ENCODE measurements around the gene RNF207. TPM values are rescaled to one million over a fixed set of nuclear protein-coding genes. Genes with fewer than 3 reads are reported as not detected.

Gene RNF207
- polyA plus RNA-seq, 1 of the 3 experiments (the other 2 are of a cell fraction), result 25.4 TPM

DNA sequence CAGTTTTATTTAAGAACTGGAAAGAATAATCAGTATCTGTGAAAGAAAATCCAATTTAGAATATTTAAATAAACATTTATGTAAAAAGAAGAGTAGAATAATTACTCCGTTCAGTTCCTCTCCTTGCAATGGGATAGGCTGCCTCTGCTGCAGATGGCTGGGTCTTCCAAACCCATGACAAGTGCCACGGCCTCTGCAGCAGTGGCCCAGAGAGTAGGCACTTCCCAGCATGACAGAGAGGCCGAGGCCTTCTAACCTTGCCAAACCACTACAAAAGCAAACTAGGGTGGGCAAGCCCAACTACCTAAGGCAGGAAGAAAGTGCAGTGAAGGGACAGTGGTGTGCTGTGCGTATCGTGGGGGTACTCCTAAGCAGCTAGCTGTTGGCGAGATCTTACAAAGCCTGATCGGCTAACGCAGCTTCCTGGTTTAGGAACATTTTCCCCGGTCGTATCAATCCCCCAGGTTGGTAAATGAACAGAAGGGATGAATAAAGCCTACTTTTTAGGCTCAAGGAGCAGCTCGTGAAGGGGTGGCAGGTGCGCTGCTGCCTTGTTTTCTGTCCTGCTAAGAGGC lies 15.4 kb downstream of the RNF207 start:
- Histone ChIP-seq H3F3A (replicated peaks; ENCODE audit: insufficient read depth) (no peaks in the 10 kb centered on the region), H3K27me3 (ENCODE audit: insufficient read depth) (no peaks in the 10 kb centered on the region), H3K9me3 (no peaks in the 10 kb centered on the region), H3K79me2 (ENCODE audit: insufficient read depth) (peaks cover 3% of the 10 kb centered on the region; the same call in 1 of the 2 replicates), H3K9ac (no peak overlapping the region), H4K20me1 (ENCODE audit: insufficient read depth) (no peaks in the 10 kb centered on the region), H3K4me2 (no peak overlapping the region), H3K27ac (ENCODE audit: low read depth in 2 of 2, low read length in 1 of 2) (no peak overlapping the region), H3K4me1 (ENCODE audit: control insufficient read depth in 1 of 2, insufficient read depth in 2 of 2, low read depth in 1 of 2, low read length in 1 of 2) (no peaks in the 10 kb centered on the region), H3K9me2 (no peaks in the 10 kb centered on the region), H2AFZ (ENCODE audit: low read depth) (no peak overlapping the region), H3K4me3 (ENCODE audit: low read depth in 2 of 2, low read length in 1 of 2) (no peak overlapping the region), H3K36me3 (replicated peaks in 1 of 2; ENCODE audit: control insufficient read depth in 1 of 2, insufficient read depth in 2 of 2, low read length in 1 of 2) (peaks cover 6 to 31% of the 10 kb centered on the region in 2 experiments)
- CTCF ChIA-PET, result interaction anchor here (0.8 to 2.5 kb wide), 10 partner anchors 10 to 36 kb away, joined by 3 to 10 read pairs (median 3); no protein-coding TSS in a partner anchor
- TF ChIP-seq ELF1 (IDR thresholded peaks at IDR 0.05), result no peak
- WGBS (ENCODE audit: low lambda C conversion rate), result 93% methylated on average over 11 of the region's 12 CpGs
- POLR2A ChIA-PET, result no interaction called here
- DNase-seq, result no peak

GRCh38 chr1:6222636-6223035 lies 16.7 kb downstream of the RNF207 start:
- no peak overlapping the region for H3K27ac ChIP-seq (ENCODE audit: low read depth in 2 of 2, low read length in 1 of 2)
- no peaks in the 10 kb centered on the region for H3K9me3 ChIP-seq
- H3K9me2 ChIP-seq, result no peaks in the 10 kb centered on the region
- peaks cover 3% of the 10 kb centered on the region; the same call in 1 of the 2 replicates for H3K79me2 ChIP-seq (ENCODE audit: insufficient read depth)
- POLR2A ChIA-PET, result no interaction called here
- no peaks in the 10 kb centered on the region for H3F3A ChIP-seq (replicated peaks; ENCODE audit: insufficient read depth)
- H3K4me3 ChIP-seq (ENCODE audit: low read depth in 2 of 2, low read length in 1 of 2), result no peak overlapping the region
- H3K36me3 ChIP-seq (replicated peaks in 1 of 2; ENCODE audit: control insufficient read depth in 1 of 2, insufficient read depth in 2 of 2, low read length in 1 of 2), result peaks cover 6 to 41% of the 10 kb centered on the region in 2 experiments
- no peak overlapping the region for H3K4me2 ChIP-seq
- no peak overlapping the region for H2AFZ ChIP-seq (ENCODE audit: low read depth)
- DNase-seq, result no peak
- H3K27me3 ChIP-seq (ENCODE audit: insufficient read depth), result no peaks in the 10 kb centered on the region
- H4K20me1 ChIP-seq (ENCODE audit: insufficient read depth), result no peaks in the 10 kb centered on the region
- CTCF ChIA-PET, result interaction anchor here (0.9 to 1.4 kb wide), 4 partner anchors 13 to 263 kb away, joined by 3 to 7 read pairs (median 4); no protein-coding TSS in a partner anchor
- TF ChIP-seq TEAD4 (IDR thresholded peaks at IDR 0.05; ENCODE audit: borderline replicate concordance, insufficient read depth), result no peak
- TF ChIP-seq GATA2 (CRISPR knock-in tag; IDR thresholded peaks at IDR 0.05), result no peak
- TF ChIP-seq SMC3 (IDR thresholded peaks at IDR 0.05; ENCODE audit: low read depth, low read length), result no peak
- no peak for TF ChIP-seq YY1 (IDR thresholded peaks at IDR 0.05; ENCODE audit: low read depth)
- TF ChIP-seq, protein P1, sequence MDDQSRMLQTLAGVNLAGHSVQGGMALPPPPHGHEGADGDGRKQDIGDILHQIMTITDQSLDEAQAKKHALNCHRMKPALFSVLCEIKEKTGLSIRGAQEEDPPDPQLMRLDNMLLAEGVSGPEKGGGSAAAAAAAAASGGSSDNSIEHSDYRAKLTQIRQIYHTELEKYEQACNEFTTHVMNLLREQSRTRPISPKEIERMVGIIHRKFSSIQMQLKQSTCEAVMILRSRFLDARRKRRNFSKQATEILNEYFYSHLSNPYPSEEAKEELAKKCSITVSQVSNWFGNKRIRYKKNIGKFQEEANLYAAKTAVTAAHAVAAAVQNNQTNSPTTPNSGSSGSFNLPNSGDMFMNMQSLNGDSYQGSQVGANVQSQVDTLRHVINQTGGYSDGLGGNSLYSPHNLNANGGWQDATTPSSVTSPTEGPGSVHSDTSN (IDR thresholded peaks at IDR 0.05), result no peak
- TF ChIP-seq, protein P2, sequence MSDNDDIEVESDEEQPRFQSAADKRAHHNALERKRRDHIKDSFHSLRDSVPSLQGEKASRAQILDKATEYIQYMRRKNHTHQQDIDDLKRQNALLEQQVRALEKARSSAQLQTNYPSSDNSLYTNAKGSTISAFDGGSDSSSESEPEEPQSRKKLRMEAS (IDR thresholded peaks at IDR 0.05; ENCODE audit: low read depth), result no peak
- no peak for TF ChIP-seq MEF2A (IDR thresholded peaks at IDR 0.05; ENCODE audit: borderline replicate concordance, low read depth)
- no peak for TF ChIP-seq NFIC (IDR thresholded peaks at IDR 0.05; ENCODE audit: borderline replicate concordance)
- TF ChIP-seq TCF12 (IDR thresholded peaks at IDR 0.05), result no peak
- no peak for TF ChIP-seq MXI1 (IDR thresholded peaks at IDR 0.05; ENCODE audit: low read depth, low read length)
- TF ChIP-seq CHD2 (IDR thresholded peaks at IDR 0.05; ENCODE audit: low read length, partially characterized antibody), result no peak
- TF ChIP-seq, protein P3, sequence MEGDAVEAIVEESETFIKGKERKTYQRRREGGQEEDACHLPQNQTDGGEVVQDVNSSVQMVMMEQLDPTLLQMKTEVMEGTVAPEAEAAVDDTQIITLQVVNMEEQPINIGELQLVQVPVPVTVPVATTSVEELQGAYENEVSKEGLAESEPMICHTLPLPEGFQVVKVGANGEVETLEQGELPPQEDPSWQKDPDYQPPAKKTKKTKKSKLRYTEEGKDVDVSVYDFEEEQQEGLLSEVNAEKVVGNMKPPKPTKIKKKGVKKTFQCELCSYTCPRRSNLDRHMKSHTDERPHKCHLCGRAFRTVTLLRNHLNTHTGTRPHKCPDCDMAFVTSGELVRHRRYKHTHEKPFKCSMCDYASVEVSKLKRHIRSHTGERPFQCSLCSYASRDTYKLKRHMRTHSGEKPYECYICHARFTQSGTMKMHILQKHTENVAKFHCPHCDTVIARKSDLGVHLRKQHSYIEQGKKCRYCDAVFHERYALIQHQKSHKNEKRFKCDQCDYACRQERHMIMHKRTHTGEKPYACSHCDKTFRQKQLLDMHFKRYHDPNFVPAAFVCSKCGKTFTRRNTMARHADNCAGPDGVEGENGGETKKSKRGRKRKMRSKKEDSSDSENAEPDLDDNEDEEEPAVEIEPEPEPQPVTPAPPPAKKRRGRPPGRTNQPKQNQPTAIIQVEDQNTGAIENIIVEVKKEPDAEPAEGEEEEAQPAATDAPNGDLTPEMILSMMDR (IDR thresholded peaks at IDR 0.05), result no peak
- WGBS (ENCODE audit: low lambda C conversion rate), result 94% methylated on average over 6 of the region's 6 CpGs
- no peak overlapping the region for H3K9ac ChIP-seq
- no peaks in the 10 kb centered on the region for H3K4me1 ChIP-seq (ENCODE audit: control insufficient read depth in 1 of 2, insufficient read depth in 2 of 2, low read depth in 1 of 2, low read length in 1 of 2)

Measured in SK-N-SH (cell line).